Measurements from ENCODE around the gene SPAG7. TPM values are rescaled to one million over a fixed set of nuclear protein-coding genes. Genes with fewer than 3 reads are reported as not detected.

SPAG7 gene
- total and polyA plus RNA-seq, 2 of the 8 experiments (the other 6 are each of a cell fraction or from before 2014, with no cell fraction given) = 74.2 to 81.9 TPM

GRCh38 chr17:4968486-4969046, 949 bp upstream of the SPAG7 start:
- Histone ChIP-seq H3K18ac (ENCODE audit: extremely low read depth, low read length) (peak overlapping the region; percentile 93), H2AFZ (ENCODE audit: low read length) (no peak overlapping the region), H3K4ac (replicated peaks; ENCODE audit: insufficient read length, low read depth, low read length) (peak overlapping the region; percentile 76), H2AK5ac (ENCODE audit: low read depth, low read length) (peak overlapping the region; percentile 86; the same call in 1 of the 2 replicates), H2BK120ac (replicated peaks; ENCODE audit: low read depth, low read length) (no peak overlapping the region), H3K56ac (replicated peaks; ENCODE audit: insufficient read length, low read depth, low read length) (peak overlapping the region; percentile 75), H2BK5ac (ENCODE audit: low read depth, low read length) (peak overlapping the region; percentile 96), H4K91ac (replicated peaks; ENCODE audit: insufficient read length, low read length) (peak overlapping the region; percentile 97), H3K23ac (ENCODE audit: insufficient read length) (no peak overlapping the region), H2BK12ac (ENCODE audit: low read depth, low read length) (peak overlapping the region; percentile 99), H4K5ac (ENCODE audit: insufficient read length, low read depth, low read length) (peak overlapping the region; percentile 95), H3K4me3 (ENCODE audit: extremely low read depth in 1 of 4, insufficient read depth in 2 of 4, low read depth in 3 of 4, low read length in 4 of 4) (peak overlapping the region; percentile 71 to 90 (median 85)), H4K20me1 (replicated peaks in 1 of 2; ENCODE audit: control insufficient read depth in 1 of 2, insufficient read depth in 2 of 2, low read length in 2 of 2) (peaks cover 2 to 9% of the 10 kb centered on the region in 2 experiments), H3K79me2 (ENCODE audit: control insufficient read depth in 1 of 2, insufficient read depth in 2 of 2, low read length in 2 of 2) (peaks cover 0 to 16% of the 10 kb centered on the region in 2 experiments; a peak in 2 of 4 replicates), H3K27ac (ENCODE audit: low read depth, low read length) (peak overlapping the region; percentile 47; the same call in 1 of the 2 replicates), H2BK20ac (ENCODE audit: low read length) (peak overlapping the region; percentile 48; the same call in 1 of the 2 replicates), H2BK15ac (ENCODE audit: low read length) (peak overlapping the region; percentile 99; the same call in 1 of the 2 replicates), H4K8ac (ENCODE audit: extremely low read depth, insufficient read depth, low read length) (peak overlapping the region; percentile 75), H3K4me2 (ENCODE audit: insufficient read depth in 1 of 2, low read depth in 2 of 2, low read length in 2 of 2) (peak overlapping the region; percentile 92 to 99), H3K23me2 (ENCODE audit: low read depth, low read length) (peaks cover 19% of the 10 kb centered on the region; the same call in 1 of the 2 replicates), H3K9ac (replicated peaks in 1 of 4; ENCODE audit: extremely low read depth in 1 of 4, low read depth in 3 of 4, low read length in 3 of 4) (peak overlapping the region in 3 of 4 experiments; percentile 66 to 93 (median 77); a peak in 6 of 7 replicates), H3K14ac (ENCODE audit: insufficient read length) (peak overlapping the region; percentile 29), H3K79me1 (ENCODE audit: low read depth, low read length) (peaks cover 3% of the 10 kb centered on the region; the same call in 1 of the 2 replicates), H3K9me3 (ENCODE audit: insufficient read depth in 2 of 2, low read depth in 1 of 2, low read length in 1 of 2) (no peaks in the 10 kb centered on the region), H3K4me1 (replicated peaks in 1 of 4; ENCODE audit: control insufficient read depth in 3 of 4, insufficient read depth in 4 of 4, low read length in 3 of 4) (peaks cover 2 to 16% (median 9%) of the 10 kb centered on the region in 4 experiments), H3K27me3 (replicated peaks in 1 of 4; ENCODE audit: control insufficient read depth in 3 of 4, extremely low read depth in 1 of 4, insufficient read depth in 3 of 4, low read length in 3 of 4) (peaks cover 0 to 11% (median 4%) of the 10 kb centered on the region in 4 experiments; a peak in 3 of 7 replicates), H3K36me3 (ENCODE audit: control insufficient read depth in 2 of 4, insufficient read depth in 4 of 4, low read length in 3 of 4) (peaks cover 0 to 11% (median 0%) of the 10 kb centered on the region in 4 experiments; a peak in 1 of 8 replicates)
- ChIA-PET CTCF (ENCODE audit: partially characterized antibody) (interaction anchor here (1.0 to 7.3 kb wide), 6 partner anchors 9 to 60 kb away, joined by 3 to 41 read pairs (median 20); partner anchors contain the start of gene ENO3), POLR2A (ENCODE audit: partially characterized antibody) (interaction anchor here (0.7 to 32.4 kb wide), 15 partner anchors 10 to 107 kb away, joined by 3 to 987 read pairs (median 4); partner anchors contain the start of genes C17orf107, CAMTA2, ENO3 and INCA1)
- FAIRE-seq = no peak
- DNase-seq (ENCODE audit: low read depth in 1 of 2, low spot score in 2 of 2) = peak in 1 of 2 experiments; percentile 72
- 6% methylated on average over 20 of the region's 23 CpGs; no CpG with 5 or more reads in 1 of the 2 experiments for WGBS, 2 experiments (ENCODE audit: extremely low coverage in 1 of 2, insufficient coverage in 1 of 2, insufficient read length in 1 of 2, insufficient replicate concordance in 2 of 2, low coverage in 1 of 2, low lambda C conversion rate in 2 of 2, missing lambda C conversion rate in 1 of 2)
- peak; percentile 45 for TF ChIP-seq KDM4A (IDR thresholded peaks at IDR 0.05; ENCODE audit: low read depth, low read length, severe bottlenecking)
- peak; percentile 45 for TF ChIP-seq MAX (IDR thresholded peaks at IDR 0.05)
- 0 out of 4 replicates have a peak, but pooled peaks of 1 of the 2 experiments have one; percentile 57 for TF ChIP-seq SIN3A (conservative IDR thresholded peaks at IDR 0.05 in 1 of 2, IDR thresholded peaks at IDR 0.05 in 1 of 2; ENCODE audit: low read depth in 1 of 2, low read length in 2 of 2)
- no peak for TF ChIP-seq CREB1 (IDR thresholded peaks at IDR 0.05)
- peak; percentile 28 to 39; a peak in 2 of 3 replicates for TF ChIP-seq POLR2A (IDR thresholded peaks at IDR 0.05; ENCODE audit: control extremely low read depth in 1 of 2, low read depth in 2 of 2, low read length in 2 of 2)
- peak; percentile 28; the same call in 1 of the 2 replicates for TF ChIP-seq USF2 (IDR thresholded peaks at IDR 0.05; ENCODE audit: low read length)
- TF ChIP-seq RAD21 (IDR thresholded peaks at IDR 0.05 in 1 of 2, conservative IDR thresholded peaks at IDR 0.05 in 1 of 2; ENCODE audit: low read depth in 2 of 2, low read length in 2 of 2) = 0 out of 4 replicates have a peak, but pooled peaks of 1 of the 2 experiments have one; percentile 2
- TF ChIP-seq HDAC2 (IDR thresholded peaks at IDR 0.05; ENCODE audit: borderline replicate concordance in 1 of 2, low read depth in 2 of 2, low read length in 2 of 2) = no peak
